HuH-7.5 (cell line): Measurements from ENCODE around the gene RETNLB.

Experiments used
- DNase-seq: peaks from one replicate; pipeline ENCODE4 v3.0.0; 2011; ENCODE audit warnings: low spot score

Gene RETNLB, protein sequence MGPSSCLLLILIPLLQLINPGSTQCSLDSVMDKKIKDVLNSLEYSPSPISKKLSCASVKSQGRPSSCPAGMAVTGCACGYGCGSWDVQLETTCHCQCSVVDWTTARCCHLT

DNA sequence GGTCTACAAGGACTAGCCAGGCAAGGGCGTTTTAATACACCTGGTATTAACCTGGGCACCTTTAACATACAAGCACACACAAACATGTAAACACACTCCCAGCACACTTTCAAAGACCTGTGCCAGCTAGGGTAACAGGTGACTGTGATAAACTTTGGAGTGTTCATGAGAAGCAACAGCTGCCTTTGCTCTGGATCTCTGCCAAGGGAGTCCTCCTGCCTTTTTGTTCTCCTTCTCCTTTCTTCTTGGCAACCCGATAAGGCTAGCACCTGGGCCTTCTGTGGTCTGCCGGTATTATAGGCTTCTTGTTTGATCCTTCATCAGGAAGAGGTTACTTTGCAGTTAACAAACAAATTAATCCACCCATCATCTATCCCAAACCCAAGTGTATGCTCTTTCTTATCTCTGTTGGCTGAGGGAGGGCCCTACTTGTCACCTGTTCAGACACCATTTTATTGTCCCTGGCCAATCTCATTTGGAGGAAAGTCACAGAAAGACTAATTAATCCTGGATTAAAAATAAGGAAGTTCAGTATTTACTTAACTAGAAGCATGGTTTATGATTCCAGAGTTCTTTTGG is at the start of gene RETNLB:
RETNLB (minus strand) TSS at position 7 of the 579 bp plus-strand sequence. CDS start 225 bp downstream, outside the sequence.
- DNase-seq = no peak

DNA sequence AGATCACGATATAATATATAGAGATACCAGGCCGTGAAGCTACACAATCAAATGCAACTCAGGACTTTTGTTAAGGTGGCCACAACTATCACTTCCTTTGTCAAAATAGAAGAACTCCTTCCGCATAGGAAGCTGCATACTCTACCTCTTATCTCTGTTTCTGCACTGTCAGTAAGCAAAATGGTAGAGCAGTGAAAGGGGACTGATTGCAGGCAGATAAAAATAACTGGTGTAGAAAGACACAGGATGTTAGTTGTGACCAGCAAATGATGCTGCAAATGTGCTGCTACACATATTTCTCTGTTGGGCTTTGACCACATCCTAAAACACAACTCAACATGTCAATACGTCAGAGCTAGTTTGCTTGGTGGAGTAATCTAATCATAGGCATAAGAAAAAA is 49.1 kb upstream of the RETNLB start:
- DNase-seq = no peak

DNA sequence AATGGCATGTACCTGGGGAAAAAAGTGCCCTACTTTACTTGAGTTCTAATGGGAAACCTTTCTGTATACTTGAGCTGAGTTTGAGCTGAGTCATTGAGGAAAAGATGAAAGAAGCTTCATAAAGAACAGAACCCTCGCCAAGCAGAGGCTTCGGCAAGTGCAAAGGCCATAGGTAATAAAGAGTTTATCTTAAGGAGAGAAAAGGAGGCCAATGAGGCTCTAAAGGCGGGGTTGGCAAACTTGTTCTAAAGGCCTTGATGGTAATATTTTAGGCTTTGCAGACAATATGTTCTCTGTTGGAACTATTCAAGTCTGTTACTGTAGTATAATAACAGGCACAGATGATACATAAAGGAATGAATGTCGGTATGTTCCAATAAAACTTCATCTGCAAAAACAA is 47.8 kb upstream of the RETNLB start:
- no peak for DNase-seq

DNA sequence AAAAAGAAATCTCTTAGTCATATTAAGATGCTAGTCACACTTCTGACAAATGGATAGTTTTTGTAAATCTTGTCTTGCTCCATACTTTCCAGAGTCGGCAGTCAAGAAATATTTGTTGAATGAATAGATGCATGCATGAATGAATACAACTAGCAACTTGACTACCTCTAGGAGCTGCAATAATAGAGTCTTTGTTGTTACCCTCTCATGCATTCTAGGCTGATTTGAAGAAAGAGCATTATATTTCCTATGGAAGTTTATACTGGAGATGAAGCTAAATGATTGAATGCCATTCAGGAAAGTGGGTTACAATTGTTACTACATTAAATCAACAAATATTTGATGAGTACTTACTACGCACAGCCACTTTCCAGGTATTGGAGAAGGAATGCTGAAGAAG is 47.2 kb upstream of the RETNLB start:
- no peak for DNase-seq

GRCh38 chr3:108791473-108791872 is 34.3 kb upstream of the RETNLB start:
- no peak for DNase-seq

DNA sequence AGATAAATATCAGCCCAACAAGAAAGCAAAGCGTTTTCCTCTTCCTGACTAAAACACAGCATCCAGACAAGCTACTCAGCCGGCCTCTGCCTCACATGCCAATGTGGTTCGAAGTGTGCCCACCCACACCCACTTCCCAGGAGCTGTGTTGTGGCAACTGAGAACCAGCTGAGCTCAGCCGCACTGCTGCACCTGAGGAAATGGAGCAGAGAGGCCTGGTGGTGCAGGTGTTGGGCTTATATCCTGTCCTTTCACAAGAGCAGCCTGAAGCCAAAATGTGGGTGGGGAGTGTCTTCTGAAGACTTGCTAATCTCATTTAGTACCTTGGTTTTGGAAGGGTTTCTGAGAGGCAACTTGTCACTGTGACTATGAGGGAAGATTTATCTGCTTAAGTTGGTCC is 23.0 kb upstream of the RETNLB start:
- DNase-seq = no peak

DNA sequence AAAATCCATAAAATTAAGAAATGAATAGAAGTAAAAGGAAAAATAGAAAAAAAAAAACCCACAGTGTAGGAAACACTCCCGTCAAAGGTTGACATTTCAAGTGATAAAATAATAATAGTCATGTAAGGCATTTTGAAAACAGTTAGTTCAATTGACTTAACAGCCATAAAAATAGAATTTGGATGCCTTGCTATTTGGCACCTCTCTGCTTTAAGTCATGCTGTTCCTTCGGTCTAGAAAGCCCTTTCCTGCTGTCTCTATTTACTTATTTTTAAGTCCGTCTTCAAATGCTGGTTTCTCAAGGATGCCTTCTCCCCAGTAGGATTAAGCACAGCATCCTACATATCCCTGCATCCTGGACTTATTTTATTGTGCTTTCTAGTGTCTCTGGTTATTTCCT is 22.3 kb upstream of the RETNLB start:
- DNase-seq = no peak

DNA sequence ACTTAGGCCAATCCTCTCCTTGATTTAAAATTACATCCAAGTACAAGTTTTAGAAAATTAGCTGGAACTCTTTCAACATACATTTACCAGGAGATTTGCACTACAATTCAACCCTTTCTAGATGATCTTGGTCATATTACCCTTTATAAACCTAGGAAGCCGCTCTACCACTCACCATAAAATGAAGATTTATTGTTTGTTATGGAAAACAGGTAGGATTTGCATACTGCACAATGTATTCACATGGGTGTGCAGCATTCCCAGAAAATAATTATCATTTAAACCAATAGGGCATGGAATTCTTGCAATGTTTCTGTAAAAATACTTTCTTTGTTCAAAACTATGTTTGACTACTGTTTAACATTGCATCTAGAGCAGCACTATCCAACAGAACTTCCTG is 18.4 kb upstream of the RETNLB start:
- DNase-seq = no peak

DNA sequence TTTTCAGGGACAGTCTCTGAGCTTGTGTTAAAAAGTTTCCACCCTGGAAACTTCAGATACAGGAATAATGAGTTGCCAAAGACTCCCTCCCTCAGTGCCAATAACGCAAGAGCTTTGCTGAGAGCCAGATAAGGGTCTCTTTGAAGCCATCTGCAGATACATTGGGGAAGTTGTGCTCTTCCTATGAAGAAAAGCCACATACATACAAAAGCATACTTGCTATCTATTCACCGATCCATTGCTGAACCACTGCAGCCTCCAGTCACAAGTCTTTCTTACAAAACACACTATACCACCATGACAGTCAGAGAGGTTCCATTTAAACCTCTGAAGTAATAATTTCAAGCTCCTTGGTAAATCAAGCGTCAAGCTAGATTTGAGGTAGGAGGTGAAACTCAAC is 10.0 kb upstream of the RETNLB start:
- no peak for DNase-seq

- DNase-seq = no peak
Observed at GRCh38 chr3:108755686-108756085, 1.5 kb downstream of the RETNLB start.

DNA sequence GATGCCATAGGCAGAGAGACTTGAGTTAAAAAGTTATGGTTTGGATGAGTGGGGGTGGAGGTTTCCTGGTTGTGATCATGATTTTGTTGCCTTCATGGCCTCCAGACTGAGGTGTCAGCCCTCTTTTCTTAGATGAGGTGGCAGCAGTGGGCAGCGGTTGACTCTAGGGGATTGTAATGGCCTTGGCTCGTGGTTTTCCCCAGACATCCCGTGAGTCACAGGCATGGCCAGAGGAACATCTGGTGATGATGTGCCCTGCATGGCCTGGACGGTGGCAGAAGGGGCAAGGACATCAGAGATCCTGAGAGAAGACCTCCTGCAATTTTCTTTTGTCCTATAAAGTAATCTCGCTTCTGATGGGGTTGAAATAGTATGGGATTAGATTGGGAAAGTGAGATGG is 12.4 kb downstream of the RETNLB start:
- no peak for DNase-seq

GRCh38 chr3:108742929-108743328 is 14.3 kb downstream of the RETNLB start:
- no peak for DNase-seq

GRCh38 chr3:108736821-108737220 is 20.4 kb downstream of the RETNLB start:
- no peak for DNase-seq

GRCh38 chr3:108728934-108729333 is 28.3 kb downstream of the RETNLB start:
- no peak for DNase-seq

- DNase-seq = no peak
Observed at GRCh38 chr3:108728105-108728504, 29.1 kb downstream of the RETNLB start.

GRCh38 chr3:108724101-108724500 is 33.1 kb downstream of the RETNLB start:
- no peak for DNase-seq

GRCh38 chr3:108722724-108723123 is 34.5 kb downstream of the RETNLB start:
- no peak for DNase-seq

GRCh38 chr3:108719178-108719806 is 37.9 kb downstream of the RETNLB start:
- no peak for DNase-seq

DNA sequence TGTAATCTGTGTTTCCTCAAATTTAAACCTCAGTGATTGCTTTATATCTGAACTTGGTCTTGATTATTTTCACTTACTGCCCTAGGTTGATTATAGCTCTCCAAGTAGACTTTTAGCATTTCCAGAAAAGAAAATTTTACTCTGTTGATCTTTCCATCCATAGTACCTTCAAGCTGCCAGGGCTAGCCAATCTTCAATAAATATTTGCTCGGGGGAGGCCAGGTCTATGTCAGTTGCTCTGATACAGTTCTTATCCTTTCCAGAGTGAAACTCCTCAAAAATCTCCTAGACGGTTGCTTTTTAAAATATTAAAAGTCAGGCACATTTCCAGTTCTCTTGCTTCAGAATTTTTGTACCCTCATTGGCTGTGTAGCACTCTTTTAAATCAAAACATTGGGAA is 38.8 kb downstream of the RETNLB start:
- DNase-seq = no peak

GRCh38 chr3:108713816-108714215 is 43.4 kb downstream of the RETNLB start:
- DNase-seq = no peak

DNA sequence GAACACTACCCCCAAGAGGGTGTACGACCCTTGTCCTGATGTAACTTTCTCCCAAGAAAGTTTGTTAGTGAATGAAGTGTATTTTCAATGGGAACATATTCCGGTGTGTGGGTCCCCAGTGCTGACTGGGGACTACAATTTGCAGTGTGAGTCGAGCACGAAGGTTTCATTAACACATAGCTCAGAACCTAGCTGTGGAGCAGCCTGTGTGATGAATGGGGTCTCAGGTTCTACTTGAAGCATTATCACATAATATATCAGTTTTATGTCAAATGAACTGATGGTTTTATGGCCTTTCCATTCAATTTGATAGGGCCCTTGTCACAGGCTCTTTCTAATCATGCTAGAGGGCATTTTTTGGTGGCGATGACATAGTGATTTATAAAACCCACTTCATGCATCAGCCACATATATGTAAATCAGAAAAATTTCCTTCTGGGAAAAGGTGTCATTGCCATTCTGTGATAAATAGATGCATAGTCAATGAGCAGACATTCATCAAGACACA is 44.1 kb downstream of the RETNLB start:
- no peak for DNase-seq
